Measurements from ENCODE around the gene MTUS2.

MTUS2 gene

DNA sequence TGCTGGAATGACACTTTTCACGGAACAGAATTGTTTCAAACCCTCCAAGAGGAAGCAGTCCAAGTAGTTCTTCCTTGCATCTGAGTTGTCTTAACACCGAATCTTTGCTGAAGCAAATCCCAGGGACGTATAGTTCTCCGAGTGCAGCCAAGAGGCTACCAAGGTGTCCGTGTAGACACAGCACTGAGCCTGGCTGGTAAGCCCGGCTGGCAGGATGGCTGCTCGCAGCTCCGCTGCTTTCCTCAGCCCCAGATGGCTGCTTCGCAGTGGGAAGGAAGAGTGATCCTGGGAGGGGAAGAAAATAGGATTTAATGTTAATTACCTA, 670.4 kb downstream of the MTUS2 start:
- no peaks in the 10 kb centered on the region for H3K36me3 Mint-ChIP-seq (ENCODE audit: low read depth)
- no peaks in the 10 kb centered on the region for H3K4me1 Mint-ChIP-seq (ENCODE audit: low read depth)
- no peak overlapping the region for H3K4me3 Mint-ChIP-seq
- H3K27ac Mint-ChIP-seq = no peak overlapping the region
- no peaks in the 10 kb centered on the region for H3K9me3 Mint-ChIP-seq
- H3K27me3 Mint-ChIP-seq = peaks cover 11% of the 10 kb centered on the region

- H3K9me3 Mint-ChIP-seq = no peaks in the 10 kb centered on the region
- H3K36me3 Mint-ChIP-seq (ENCODE audit: low read depth) = no peaks in the 10 kb centered on the region
- H3K27me3 Mint-ChIP-seq = peaks cover 12% of the 10 kb centered on the region
- H3K4me3 Mint-ChIP-seq = no peak overlapping the region
- peaks cover 4% of the 10 kb centered on the region for H3K4me1 Mint-ChIP-seq (ENCODE audit: low read depth)
- H3K27ac Mint-ChIP-seq = no peak overlapping the region
These were observed 671.1 kb downstream of the MTUS2 start for GRCh38 chr13:29491248-29491647.

DNA sequence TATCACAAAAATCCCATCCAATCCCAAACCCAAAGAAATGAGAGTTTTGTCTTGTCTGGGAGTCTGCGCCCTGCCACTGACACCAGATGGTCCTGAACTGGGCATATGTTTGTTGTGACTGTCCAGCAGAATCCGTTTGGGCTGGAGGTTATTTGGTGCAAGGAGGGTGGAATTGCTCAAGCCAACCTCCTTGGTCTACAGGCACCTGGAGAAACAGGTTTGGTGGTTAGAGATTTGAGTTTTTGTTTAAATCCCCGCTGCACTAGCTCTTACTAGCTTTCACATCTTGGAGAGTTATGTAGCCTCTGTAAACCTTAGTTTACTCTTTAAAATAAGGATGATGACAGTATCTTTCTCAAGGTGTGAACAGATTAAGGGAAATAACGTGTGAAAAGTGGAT, 673.7 kb downstream of the MTUS2 start:
- peaks cover 8% of the 10 kb centered on the region for H3K4me1 Mint-ChIP-seq (ENCODE audit: low read depth)
- H3K27ac Mint-ChIP-seq = no peak overlapping the region

DNA sequence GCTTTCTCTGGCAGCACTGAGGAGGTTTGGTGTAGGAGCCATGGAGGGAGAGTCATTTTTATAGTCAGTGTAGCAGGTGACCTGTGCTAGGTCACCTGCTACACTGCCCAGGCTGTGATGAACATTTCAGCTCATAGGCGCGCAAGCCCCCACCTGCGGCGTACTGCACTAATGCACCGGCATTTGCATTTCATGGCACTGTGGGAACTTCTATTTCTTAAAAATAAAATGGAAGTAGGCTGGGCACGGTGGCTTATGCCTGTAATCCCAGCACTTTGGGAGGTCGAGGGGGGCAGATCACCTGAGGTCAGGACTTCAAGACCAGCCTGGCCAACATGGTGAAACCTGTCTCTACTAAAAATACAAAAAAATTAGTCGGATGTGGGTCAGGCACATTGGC, 674.4 kb downstream of the MTUS2 start:
- Mint-ChIP-seq H3K9me3 (no peaks in the 10 kb centered on the region), H3K27me3 (peaks cover 17% of the 10 kb centered on the region), H3K36me3 (ENCODE audit: low read depth) (no peaks in the 10 kb centered on the region), H3K4me3 (no peak overlapping the region), H3K4me1 (ENCODE audit: low read depth) (peaks cover 8% of the 10 kb centered on the region), H3K27ac (no peak overlapping the region)

More for the DNA sequence above, 673.7 kb downstream of the MTUS2 start:
- Mint-ChIP-seq H3K9me3 (no peaks in the 10 kb centered on the region), H3K27me3 (peaks cover 17% of the 10 kb centered on the region), H3K4me3 (no peak overlapping the region), H3K36me3 (ENCODE audit: low read depth) (no peaks in the 10 kb centered on the region)

DNA sequence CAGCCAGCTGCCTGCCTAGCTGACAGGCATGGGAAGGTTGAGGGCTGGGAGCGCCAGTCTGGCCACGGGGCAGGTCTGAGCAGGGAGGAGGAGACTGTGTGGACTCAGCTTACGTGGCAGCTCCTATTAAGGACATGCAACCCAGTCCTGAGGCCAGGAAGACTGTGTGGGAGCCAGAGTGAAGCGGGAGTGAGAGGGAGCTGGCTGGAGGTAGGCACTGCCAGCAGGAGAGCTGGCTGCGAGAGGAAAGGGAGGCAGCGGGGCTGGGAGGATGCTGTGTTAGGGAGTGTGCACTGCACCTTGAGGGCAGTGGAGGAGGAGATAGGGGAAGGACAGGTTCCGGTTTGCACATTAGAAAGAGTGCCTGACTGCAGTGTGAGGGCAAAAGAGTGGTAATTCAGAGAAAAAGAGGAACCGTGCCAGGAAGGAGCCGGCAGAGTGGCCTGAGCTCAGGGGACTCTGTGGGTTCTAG, 676.1 kb downstream of the MTUS2 start:
- Mint-ChIP-seq H3K9me3 (no peaks in the 10 kb centered on the region), H3K4me1 (ENCODE audit: low read depth) (peaks cover 8% of the 10 kb centered on the region), H3K36me3 (ENCODE audit: low read depth) (no peaks in the 10 kb centered on the region), H3K27ac (no peak overlapping the region), H3K27me3 (peaks cover 17% of the 10 kb centered on the region), H3K4me3 (no peak overlapping the region)

DNA sequence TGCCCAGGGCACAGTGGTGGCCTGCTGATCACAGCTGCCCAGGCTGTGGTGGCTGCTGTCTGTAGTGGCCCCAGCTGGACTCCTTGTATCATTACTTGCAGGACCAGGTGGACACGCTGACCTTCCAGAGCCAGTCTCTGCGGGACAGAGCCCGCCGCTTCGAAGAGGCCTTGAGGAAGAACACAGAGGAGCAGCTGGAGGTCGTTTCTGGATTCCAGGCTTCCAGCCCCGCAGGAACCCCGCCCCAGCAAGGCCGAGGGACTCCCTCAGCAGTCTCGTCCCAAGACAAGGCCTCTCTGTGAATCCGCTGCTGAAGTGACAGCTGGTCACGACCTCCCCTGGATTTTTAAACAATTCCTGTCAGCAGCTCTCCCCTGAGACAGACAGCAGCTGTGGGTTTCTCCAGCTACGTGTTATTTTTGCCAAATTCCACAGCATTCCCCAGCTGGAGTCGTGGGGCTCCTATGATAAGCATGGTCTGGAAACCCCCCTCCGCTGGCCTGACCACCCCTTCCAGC, 677.1 kb downstream of the MTUS2 start:
- Mint-ChIP-seq H3K9me3 (no peaks in the 10 kb centered on the region), H3K36me3 (ENCODE audit: low read depth) (no peaks in the 10 kb centered on the region), H3K27ac (no peak overlapping the region), H3K27me3 (peaks cover 24% of the 10 kb centered on the region), H3K4me1 (ENCODE audit: low read depth) (peaks cover 8% of the 10 kb centered on the region), H3K4me3 (no peak overlapping the region)

DNA sequence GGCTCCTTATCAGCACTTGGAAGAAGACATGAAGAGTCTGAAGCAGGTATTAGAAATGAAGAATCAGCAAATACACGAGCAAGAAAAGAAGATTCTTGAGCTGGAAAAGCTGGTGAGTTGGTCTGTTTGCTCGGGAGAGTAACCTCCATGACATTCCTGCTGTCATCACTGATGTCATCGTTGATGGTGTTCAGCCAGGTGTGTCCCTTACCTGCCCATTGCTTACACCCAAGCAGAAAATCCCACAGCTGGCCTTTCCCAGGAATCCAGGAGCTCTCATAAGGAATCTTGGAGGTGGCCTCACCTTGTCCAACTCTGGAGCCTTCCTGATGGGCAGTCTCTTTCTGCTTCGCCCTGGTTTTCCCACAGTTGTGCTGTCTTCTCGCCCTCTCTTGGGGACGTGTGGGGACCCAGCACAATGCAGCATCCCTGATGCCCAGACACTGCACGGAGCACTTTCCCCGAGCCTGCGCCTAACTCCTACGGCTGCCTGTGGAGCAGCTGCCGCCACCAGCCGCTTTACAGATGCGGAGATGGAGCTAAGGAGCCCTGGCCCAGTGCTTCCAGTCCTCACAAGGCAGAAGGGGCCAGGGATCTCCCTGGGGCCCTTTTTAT, 678.4 kb downstream of the MTUS2 start:
- Mint-ChIP-seq H3K9me3 (no peaks in the 10 kb centered on the region), H3K4me1 (ENCODE audit: low read depth) (peaks cover 8% of the 10 kb centered on the region), H3K4me3 (no peak overlapping the region), H3K27me3 (peaks cover 34% of the 10 kb centered on the region), H3K27ac (no peak overlapping the region), H3K36me3 (ENCODE audit: low read depth) (no peaks in the 10 kb centered on the region)

DNA sequence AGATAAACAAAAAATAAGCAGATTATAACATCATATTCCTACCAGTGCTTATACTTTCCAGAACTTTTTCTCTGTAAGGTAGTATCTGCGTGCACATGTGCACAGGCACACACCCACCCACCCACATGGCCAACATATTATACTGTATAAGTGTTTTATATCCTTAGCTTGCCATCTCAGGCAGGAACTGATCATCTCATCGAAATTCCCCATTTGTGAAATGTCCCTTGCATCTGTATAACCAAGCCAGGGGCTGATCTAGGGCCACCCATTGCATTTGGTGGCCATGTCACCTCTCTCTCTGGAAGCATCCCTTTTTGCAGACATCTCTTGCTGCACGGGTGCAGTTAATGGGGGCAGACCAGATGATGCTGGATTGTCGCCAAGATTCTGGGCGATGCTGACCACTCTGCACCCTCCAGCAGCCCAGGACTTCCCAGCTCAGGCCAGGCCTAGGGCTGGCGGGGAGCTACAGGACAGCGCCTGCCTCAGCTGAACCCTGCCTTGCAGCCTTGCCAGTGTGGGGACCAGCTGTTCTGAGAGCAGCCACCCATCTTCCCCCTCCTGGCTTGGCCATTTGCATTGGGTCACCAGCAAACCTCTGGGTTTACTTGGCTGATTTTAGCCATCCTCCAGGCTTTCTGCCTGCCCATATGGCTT, 679.5 kb downstream of the MTUS2 start:
- Mint-ChIP-seq H3K4me1 (ENCODE audit: low read depth) (peaks cover 8% of the 10 kb centered on the region), H3K36me3 (ENCODE audit: low read depth) (no peaks in the 10 kb centered on the region), H3K9me3 (no peaks in the 10 kb centered on the region), H3K27me3 (peaks cover 33% of the 10 kb centered on the region), H3K27ac (no peak overlapping the region), H3K4me3 (no peak overlapping the region)

- peaks cover 8% of the 10 kb centered on the region for H3K4me1 Mint-ChIP-seq (ENCODE audit: low read depth)
- no peak overlapping the region for H3K27ac Mint-ChIP-seq
- no peaks in the 10 kb centered on the region for H3K36me3 Mint-ChIP-seq (ENCODE audit: low read depth)
- peaks cover 33% of the 10 kb centered on the region for H3K27me3 Mint-ChIP-seq
- no peaks in the 10 kb centered on the region for H3K9me3 Mint-ChIP-seq
- no peak overlapping the region for H3K4me3 Mint-ChIP-seq
These were observed 680.2 kb downstream of the MTUS2 start for GRCh38 chr13:29500386-29500785.

- peaks cover under 1% of the 10 kb centered on the region for H3K4me1 Mint-ChIP-seq (ENCODE audit: low read depth)
- no peaks in the 10 kb centered on the region for H3K36me3 Mint-ChIP-seq (ENCODE audit: low read depth)
- H3K4me3 Mint-ChIP-seq = no peak overlapping the region
- peaks cover 25% of the 10 kb centered on the region for H3K27me3 Mint-ChIP-seq
- H3K9me3 Mint-ChIP-seq = no peaks in the 10 kb centered on the region
- no peak overlapping the region for H3K27ac Mint-ChIP-seq
These were observed 681.5 kb downstream of the MTUS2 start for GRCh38 chr13:29501674-29502073.

GRCh38 chr13:29502391-29503008, 682.4 kb downstream of the MTUS2 start:
- Mint-ChIP-seq H3K27ac (no peak overlapping the region), H3K4me3 (no peak overlapping the region), H3K36me3 (ENCODE audit: low read depth) (no peaks in the 10 kb centered on the region), H3K9me3 (no peaks in the 10 kb centered on the region), H3K4me1 (ENCODE audit: low read depth) (no peaks in the 10 kb centered on the region), H3K27me3 (peaks cover 20% of the 10 kb centered on the region)

GRCh38 chr13:29503041-29503837, 683.1 kb downstream of the MTUS2 start:
- H3K4me1 Mint-ChIP-seq (ENCODE audit: low read depth) = no peaks in the 10 kb centered on the region
- no peaks in the 10 kb centered on the region for H3K9me3 Mint-ChIP-seq
- H3K36me3 Mint-ChIP-seq (ENCODE audit: low read depth) = no peaks in the 10 kb centered on the region
- H3K4me3 Mint-ChIP-seq = no peak overlapping the region
- H3K27ac Mint-ChIP-seq = no peak overlapping the region
- peaks cover 20% of the 10 kb centered on the region for H3K27me3 Mint-ChIP-seq

GRCh38 chr13:29504691-29505090, 684.6 kb downstream of the MTUS2 start:
- Mint-ChIP-seq H3K27ac (no peak overlapping the region), H3K4me1 (ENCODE audit: low read depth) (no peaks in the 10 kb centered on the region), H3K27me3 (peaks cover 20% of the 10 kb centered on the region), H3K36me3 (ENCODE audit: low read depth) (peaks cover 6% of the 10 kb centered on the region), H3K9me3 (no peaks in the 10 kb centered on the region), H3K4me3 (no peak overlapping the region)

GRCh38 chr13:29505511-29505910, 685.4 kb downstream of the MTUS2 start:
- Mint-ChIP-seq H3K4me3 (no peak overlapping the region), H3K4me1 (ENCODE audit: low read depth) (no peaks in the 10 kb centered on the region), H3K27me3 (peaks cover 20% of the 10 kb centered on the region), H3K36me3 (ENCODE audit: low read depth) (peaks cover 6% of the 10 kb centered on the region), H3K9me3 (no peaks in the 10 kb centered on the region), H3K27ac (peak overlapping the region; percentile 45)

GRCh38 chr13:29505950-29506349, 685.8 kb downstream of the MTUS2 start:
- peaks cover 6% of the 10 kb centered on the region for H3K36me3 Mint-ChIP-seq (ENCODE audit: low read depth)
- no peaks in the 10 kb centered on the region for H3K9me3 Mint-ChIP-seq
- H3K27ac Mint-ChIP-seq = peak overlapping the region; percentile 45
- peaks cover 20% of the 10 kb centered on the region for H3K27me3 Mint-ChIP-seq
- no peak overlapping the region for H3K4me3 Mint-ChIP-seq
- H3K4me1 Mint-ChIP-seq (ENCODE audit: low read depth) = no peaks in the 10 kb centered on the region

Measured in stimulated activated naive CD8-positive, alpha-beta T cell treated with anti-CD3 and anti-CD28 coated beads, Interleukin-15, Interleukin-2, amounts not matched to agents 100 ng/mL and 50 ng/mL, for 24 hours (primary cell).